Tibial artery (tissue), 4 donors: ENCODE measurements around the gene UROS.

Experiments used
- DNase-seq, 2 donors: peaks; one replicate each; pipeline ENCODE4 v3.0.0-alpha.2; 2019
- H3K27ac ChIP-seq, 2 donors: fragments of 200-600 bp; sonication (generic) in 1 of 2; 1 replicate in 1 of 2; 2 replicates in 1 of 2; pipeline ENCODE4 v1.5.1; 2018 to 2019; ENCODE audit warnings: mild to moderate bottlenecking in 1 of 2
- H3K27me3 ChIP-seq, 2 donors: fragments of 200-600 bp; sonication (generic) in 1 of 2; one replicate each; pipeline versions ENCODE4 v1.5.1 to v1.6.0; 2016 to 2019
- H3K36me3 ChIP-seq, 3 donors: fragments of 200-600 bp; sonication (generic) in 2 of 3; one replicate each; pipeline ENCODE4 v1.5.1; 2016 to 2019; ENCODE audit warnings: mild to moderate bottlenecking in 2 of 3
- H3K4me1 ChIP-seq, 4 donors: fragments of 200-600 bp; sonication (generic) in 2 of 4; 1 replicate in 3 of 4; 2 replicates in 1 of 4; pipeline ENCODE4 v1.5.1; 2016 to 2019
- H3K4me3 ChIP-seq, 2 donors: fragments of 200-600 bp; sonication (generic) in 1 of 2; 1 replicate in 1 of 2; 2 replicates in 1 of 2; pipeline ENCODE4 v1.5.1; 2018 to 2019; ENCODE audit warnings: mild to moderate bottlenecking in 2 of 2
- H3K9me3 ChIP-seq, 3 donors: fragments of 200-600 bp; sonication (generic) in 1 of 3; one replicate each; pipeline ENCODE4 v1.5.1; 2016 to 2019
- CTCF ChIP-seq, 2 experiments: fragments of 200-600 bp in 1 of 2; fragments of 450-650 bp in 1 of 2; IDR thresholded peaks; one replicate each; pipeline ENCODE4 v1.5.1; 2017 to 2019; ENCODE audit warnings: antibody characterized with exemption in 2 of 2, mild to moderate bottlenecking in 1 of 2, moderate library complexity in 1 of 2
- intact Hi-C: fragments of 100-400 bp; cut with DNase I; formaldehyde crosslinking; loops from one replicate; pipeline ENCODE4 v1.15.0; 2023; ENCODE audit warnings: low total_unique reads

The UROS gene

GRCh38 chr10:125770844-125771243 is 52.2 kb downstream of the UROS start:
- intact Hi-C loops, result no loop called here
- H3K9me3 ChIP-seq, result no peaks in the 10 kb centered on the region
- H3K4me3 ChIP-seq, result no peak overlapping the region
- H3K4me1 ChIP-seq, result peaks cover 0 to 17% (median 2%) of the 10 kb centered on the region in 4 donors
- peaks cover 0 to 3% (median 2%) of the 10 kb centered on the region in 3 donors for H3K36me3 ChIP-seq
- H3K27me3 ChIP-seq, result peaks cover 0 to 3% of the 10 kb centered on the region in 2 donors
- no peak overlapping the region for H3K27ac ChIP-seq
- TF ChIP-seq CTCF (IDR thresholded peaks at IDR 0.05), result no peak
- DNase-seq, result no peak

GRCh38 chr10:125769175-125769574 is 53.9 kb downstream of the UROS start:
- TF ChIP-seq CTCF (IDR thresholded peaks at IDR 0.05), result no peak
- intact Hi-C loops, result no loop called here
- Histone ChIP-seq H3K4me3 (no peak overlapping the region), H3K27me3 (peaks cover 0 to 3% of the 10 kb centered on the region in 2 donors), H3K4me1 (peaks cover 0 to 17% (median 2%) of the 10 kb centered on the region in 4 donors), H3K36me3 (peaks cover 11 to 18% (median 16%) of the 10 kb centered on the region in 3 donors), H3K27ac (peak overlapping the region in 1 of 2 donors; percentile 18), H3K9me3 (no peaks in the 10 kb centered on the region)
- DNase-seq, result no peak

- Histone ChIP-seq H3K4me3 (no peak overlapping the region), H3K27ac (peak overlapping the region; percentile 36 to 44), H3K9me3 (no peaks in the 10 kb centered on the region), H3K4me1 (peaks cover 0 to 17% (median 2%) of the 10 kb centered on the region in 4 donors), H3K27me3 (no peaks in the 10 kb centered on the region), H3K36me3 (peaks cover 18 to 27% (median 24%) of the 10 kb centered on the region in 3 donors)
- intact Hi-C loops, result no loop called here
- no peak for DNase-seq
- no peak for TF ChIP-seq CTCF (IDR thresholded peaks at IDR 0.05)
These were observed 54.7 kb downstream of the UROS start for GRCh38 chr10:125768219-125768855.

- peaks cover 25 to 45% (median 39%) of the 10 kb centered on the region in 3 donors for H3K36me3 ChIP-seq
These were observed 56.5 kb downstream of the UROS start for GRCh38 chr10:125766511-125766910.

GRCh38 chr10:125765835-125766234 is 57.2 kb downstream of the UROS start:
- no peak overlapping the region for H3K27ac ChIP-seq
- no peak for TF ChIP-seq CTCF (IDR thresholded peaks at IDR 0.05)
- H3K36me3 ChIP-seq, result peaks cover 26 to 52% (median 46%) of the 10 kb centered on the region in 3 donors
- no peak for DNase-seq
- H3K27me3 ChIP-seq, result no peaks in the 10 kb centered on the region
- intact Hi-C loops, result no loop called here
- H3K9me3 ChIP-seq, result no peaks in the 10 kb centered on the region
- no peak overlapping the region for H3K4me3 ChIP-seq
- peaks cover 0 to 17% (median 2%) of the 10 kb centered on the region in 4 donors for H3K4me1 ChIP-seq

More at GRCh38 chr10:125766511-125766910, 56.5 kb downstream of the UROS start:
- no peak for TF ChIP-seq CTCF (IDR thresholded peaks at IDR 0.05)
- Histone ChIP-seq H3K4me1 (peaks cover 0 to 17% (median 2%) of the 10 kb centered on the region in 4 donors), H3K4me3 (no peak overlapping the region), H3K27ac (no peak overlapping the region), H3K9me3 (no peaks in the 10 kb centered on the region), H3K27me3 (no peaks in the 10 kb centered on the region)
- DNase-seq, result no peak
- intact Hi-C loops, result no loop called here
